ENCODE results near the gene FOXN3.

- TF ChIP-seq, protein P1, sequence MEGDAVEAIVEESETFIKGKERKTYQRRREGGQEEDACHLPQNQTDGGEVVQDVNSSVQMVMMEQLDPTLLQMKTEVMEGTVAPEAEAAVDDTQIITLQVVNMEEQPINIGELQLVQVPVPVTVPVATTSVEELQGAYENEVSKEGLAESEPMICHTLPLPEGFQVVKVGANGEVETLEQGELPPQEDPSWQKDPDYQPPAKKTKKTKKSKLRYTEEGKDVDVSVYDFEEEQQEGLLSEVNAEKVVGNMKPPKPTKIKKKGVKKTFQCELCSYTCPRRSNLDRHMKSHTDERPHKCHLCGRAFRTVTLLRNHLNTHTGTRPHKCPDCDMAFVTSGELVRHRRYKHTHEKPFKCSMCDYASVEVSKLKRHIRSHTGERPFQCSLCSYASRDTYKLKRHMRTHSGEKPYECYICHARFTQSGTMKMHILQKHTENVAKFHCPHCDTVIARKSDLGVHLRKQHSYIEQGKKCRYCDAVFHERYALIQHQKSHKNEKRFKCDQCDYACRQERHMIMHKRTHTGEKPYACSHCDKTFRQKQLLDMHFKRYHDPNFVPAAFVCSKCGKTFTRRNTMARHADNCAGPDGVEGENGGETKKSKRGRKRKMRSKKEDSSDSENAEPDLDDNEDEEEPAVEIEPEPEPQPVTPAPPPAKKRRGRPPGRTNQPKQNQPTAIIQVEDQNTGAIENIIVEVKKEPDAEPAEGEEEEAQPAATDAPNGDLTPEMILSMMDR (IDR thresholded peaks at IDR 0.05 in 4 of 5, conservative IDR thresholded peaks at IDR 0.05 in 1 of 5) = no peak
- TF ChIP-seq POLR2A (IDR thresholded peaks at IDR 0.05) = no peak
These were observed 25.2 kb upstream of the FOXN3 start for GRCh38 chr14:89442280-89442679.

Data from gastrocnemius medialis (tissue), 4 donors.